Upper lobe of left lung (tissue), 4 donors: Measurements from ENCODE around the gene RRP1.

Experiments
- CTCF ChIP-seq, 6 experiments: fragments of 450-650 bp in 4 of 6; fragments of 200-600 bp in 2 of 6; sonication (generic) in 2 of 6; IDR thresholded peaks; one replicate each; pipeline ENCODE4 v1.5.1; 2016 to 2019; ENCODE audit warnings: antibody characterized with exemption in 6 of 6
- EP300 ChIP-seq, 4 donors: sonication (generic); formaldehyde crosslinking; IDR thresholded peaks; one replicate each; pipeline ENCODE4 v1.5.1; 2017; ENCODE audit warnings: antibody characterized with exemption in 4 of 4, control low read depth in 2 of 4
- POLR2A ChIP-seq, 4 donors: fragments of 450-650 bp; IDR thresholded peaks; one replicate each; pipeline ENCODE4 v1.5.1; 2016 to 2017; ENCODE audit warnings: antibody characterized with exemption in 4 of 4, mild to moderate bottlenecking in 2 of 4
- POLR2AphosphoS5 ChIP-seq, 2 donors: sonication (generic); formaldehyde crosslinking; IDR thresholded peaks; one replicate each; pipeline ENCODE4 v1.5.1; 2017; ENCODE audit warnings: antibody characterized with exemption in 2 of 2

GRCh38 chr21:43741423-43742096, 47.8 kb upstream of the RRP1 start:
- no peak for TF ChIP-seq POLR2AphosphoS5 (IDR thresholded peaks at IDR 0.05)
- TF ChIP-seq EP300 (IDR thresholded peaks at IDR 0.05), result no peak
- TF ChIP-seq CTCF (IDR thresholded peaks at IDR 0.05), result no peak
- TF ChIP-seq POLR2A (IDR thresholded peaks at IDR 0.05), result no peak
